BLaER1 treated with 17β-estradiol and CSF1 and Interleukin-3, amounts not matched to agents 10 nM and 100 nM (cell line): Measurements from ENCODE around the gene TKTL1.

Experiments used
- H3K27ac ChIP-seq, 11 experiments: shearing (Covaris generic); formaldehyde crosslinking; 2 replicates each; pipeline ENCODE4 v1.8.1; 2022
- H3K27me3 ChIP-seq, 11 experiments: shearing (Covaris generic); formaldehyde crosslinking; 2 replicates each; pipeline ENCODE4 v1.8.1; 2022
- H3K36me3 ChIP-seq, 11 experiments: shearing (Covaris generic); formaldehyde crosslinking; 2 replicates each; pipeline ENCODE4 v1.8.1; 2022
- H3K4me1 ChIP-seq, 10 experiments: shearing (Covaris generic); formaldehyde crosslinking; 2 replicates each; pipeline ENCODE4 v1.8.1; 2022
- H3K4me2 ChIP-seq, 11 experiments: shearing (Covaris generic); formaldehyde crosslinking; 2 replicates each; pipeline ENCODE4 v1.8.1; 2022
- H3K4me3 ChIP-seq, 10 experiments: shearing (Covaris generic); formaldehyde crosslinking; 2 replicates each; pipeline ENCODE4 v1.8.1; 2022
- H3K9ac ChIP-seq, 11 experiments: shearing (Covaris generic); formaldehyde crosslinking; 2 replicates each; pipeline ENCODE4 v1.8.1; 2022
- H3K9me3 ChIP-seq, 11 experiments: shearing (Covaris generic); formaldehyde crosslinking; replicated peaks in 1 of 11; 2 replicates each; pipeline ENCODE4 v1.8.1; 2022
- H4K20me1 ChIP-seq, 11 experiments: shearing (Covaris generic); formaldehyde crosslinking; 2 replicates each; pipeline ENCODE4 v1.8.1; 2022
- Cebpa-rat ChIP-seq, 11 experiments: shearing (Covaris generic); IDR thresholded peaks; 2 replicates each; pipeline ENCODE4 v1.8.1; 2022

The TKTL1 gene

GRCh38 chrX:154358829-154359228 lies 63.2 kb downstream of the TKTL1 start:
- Histone ChIP-seq H3K36me3 (peaks cover 94 to 100% (median 98%) of the 10 kb centered on the region in 11 experiments), H3K4me3 (no peak overlapping the region), H4K20me1 (peaks cover 22 to 100% (median 100%) of the 10 kb centered on the region in 11 experiments; a peak in 21 of 22 replicates)

GRCh38 chrX:154359362-154360154 lies 64.0 kb downstream of the TKTL1 start:
- H3K4me2 ChIP-seq = no peak overlapping the region
- TF ChIP-seq Cebpa-rat (IDR thresholded peaks at IDR 0.05) = no peak
- peaks cover 94 to 100% (median 98%) of the 10 kb centered on the region in 11 experiments for H3K36me3 ChIP-seq
- H3K9me3 ChIP-seq = peaks cover 0 to 78% (median 40%) of the 10 kb centered on the region in 11 experiments; a peak in 15 of 22 replicates
- H4K20me1 ChIP-seq = peaks cover 19 to 100% (median 100%) of the 10 kb centered on the region in 11 experiments; a peak in 21 of 22 replicates
- no peak overlapping the region for H3K9ac ChIP-seq
- no peak overlapping the region for H3K27ac ChIP-seq
- H3K27me3 ChIP-seq = peaks cover 0 to 18% (median 0%) of the 10 kb centered on the region in 11 experiments; a peak in 7 of 22 replicates
- H3K4me3 ChIP-seq = no peak overlapping the region
- H3K4me1 ChIP-seq = peaks cover 0 to 34% (median 0%) of the 10 kb centered on the region in 10 experiments; a peak in 1 of 20 replicates

More at GRCh38 chrX:154358829-154359228, 63.2 kb downstream of the TKTL1 start:
- Histone ChIP-seq H3K9me3 (peaks cover 0 to 70% (median 33%) of the 10 kb centered on the region in 11 experiments; a peak in 15 of 22 replicates), H3K4me1 (peaks cover 0 to 37% (median 0%) of the 10 kb centered on the region in 10 experiments; a peak in 1 of 20 replicates), H3K9ac (peak overlapping the region in 2 of 11 experiments; percentile 24 to 45; a peak in 2 of 22 replicates), H3K4me2 (no peak overlapping the region), H3K27ac (no peak overlapping the region), H3K27me3 (peaks cover 0 to 26% (median 1%) of the 10 kb centered on the region in 11 experiments; a peak in 7 of 22 replicates)
- no peak for TF ChIP-seq Cebpa-rat (IDR thresholded peaks at IDR 0.05)

- H3K4me2 ChIP-seq = no peak overlapping the region
- H3K4me1 ChIP-seq = peaks cover 0 to 28% (median 0%) of the 10 kb centered on the region in 10 experiments; a peak in 1 of 20 replicates
- no peak overlapping the region for H3K4me3 ChIP-seq
- TF ChIP-seq Cebpa-rat (IDR thresholded peaks at IDR 0.05) = no peak
- H3K27me3 ChIP-seq = peaks cover 0 to 17% (median 0%) of the 10 kb centered on the region in 11 experiments; a peak in 6 of 22 replicates
- peaks cover 94 to 100% (median 98%) of the 10 kb centered on the region in 11 experiments for H3K36me3 ChIP-seq
- H3K9ac ChIP-seq = no peak overlapping the region
- peaks cover 0 to 80% (median 41%) of the 10 kb centered on the region in 11 experiments; a peak in 15 of 22 replicates for H3K9me3 ChIP-seq
- H4K20me1 ChIP-seq = peaks cover 22 to 100% (median 100%) of the 10 kb centered on the region in 11 experiments; a peak in 21 of 22 replicates
- H3K27ac ChIP-seq = no peak overlapping the region
Observed at GRCh38 chrX:154360155-154360713, 64.6 kb downstream of the TKTL1 start.

- Histone ChIP-seq H4K20me1 (peaks cover 12 to 100% (median 100%) of the 10 kb centered on the region in 11 experiments), H3K9me3 (peaks cover 0 to 82% (median 47%) of the 10 kb centered on the region in 11 experiments; a peak in 16 of 22 replicates), H3K27me3 (peaks cover 0 to 12% (median 0%) of the 10 kb centered on the region in 11 experiments; a peak in 6 of 22 replicates), H3K4me1 (peaks cover under 1 to 36% (median 8%) of the 10 kb centered on the region in 10 experiments; a peak in 17 of 20 replicates), H3K4me3 (no peak overlapping the region), H3K27ac (no peak overlapping the region), H3K4me2 (no peak overlapping the region), H3K9ac (0 out of 22 replicates have a peak overlapping the region, but pooled peaks of 1 of the 11 experiments have one; percentile 34), H3K36me3 (peaks cover 97 to 100% (median 98%) of the 10 kb centered on the region in 11 experiments)
- no peak for TF ChIP-seq Cebpa-rat (IDR thresholded peaks at IDR 0.05)
Observed at GRCh38 chrX:154362085-154362742, 66.6 kb downstream of the TKTL1 start.

GRCh38 chrX:154363706-154364439 lies 68.3 kb downstream of the TKTL1 start:
- Histone ChIP-seq H3K4me3 (no peak overlapping the region), H3K4me2 (no peak overlapping the region), H3K27me3 (peaks cover 0 to under 1% (median 0%) of the 10 kb centered on the region in 11 experiments; a peak in 4 of 22 replicates), H3K9ac (peak overlapping the region in 1 of 11 experiments; percentile 6; a peak in 3 of 22 replicates), H3K9me3 (peaks cover 0 to 84% (median 53%) of the 10 kb centered on the region in 11 experiments; a peak in 16 of 22 replicates), H3K4me1 (peaks cover 13 to 33% (median 19%) of the 10 kb centered on the region in 10 experiments; a peak in 19 of 20 replicates), H3K36me3 (peaks cover 88 to 94% (median 91%) of the 10 kb centered on the region in 11 experiments), H3K27ac (0 out of 22 replicates have a peak overlapping the region, but pooled peaks of 1 of the 11 experiments have one; percentile 0), H4K20me1 (peaks cover 22 to 100% (median 95%) of the 10 kb centered on the region in 11 experiments)
- no peak for TF ChIP-seq Cebpa-rat (IDR thresholded peaks at IDR 0.05)

GRCh38 chrX:154365052-154365600 lies 69.5 kb downstream of the TKTL1 start:
- H3K27me3 ChIP-seq = no peaks in the 10 kb centered on the region; a peak in 2 of 22 replicates
- H3K4me3 ChIP-seq = no peak overlapping the region
- peaks cover 13 to 33% (median 19%) of the 10 kb centered on the region in 10 experiments; a peak in 19 of 20 replicates for H3K4me1 ChIP-seq
- H4K20me1 ChIP-seq = peaks cover 26 to 96% (median 82%) of the 10 kb centered on the region in 11 experiments
- H3K36me3 ChIP-seq = peaks cover 76 to 81% (median 78%) of the 10 kb centered on the region in 11 experiments
- H3K9ac ChIP-seq = peak overlapping the region in 2 of 11 experiments; percentile 46 to 83; a peak in 4 of 22 replicates
- peaks cover 4 to 81% (median 64%) of the 10 kb centered on the region in 11 experiments; a peak in 20 of 22 replicates for H3K9me3 ChIP-seq
- no peak for TF ChIP-seq Cebpa-rat (IDR thresholded peaks at IDR 0.05)
- H3K27ac ChIP-seq = peak overlapping the region in 3 of 11 experiments; percentile 4 to 35 (median 22); a peak in 3 of 22 replicates
- H3K4me2 ChIP-seq = no peak overlapping the region

- Histone ChIP-seq H3K36me3 (peaks cover 67 to 71% (median 70%) of the 10 kb centered on the region in 11 experiments), H4K20me1 (peaks cover 26 to 94% (median 72%) of the 10 kb centered on the region in 11 experiments), H3K9ac (peak overlapping the region in 10 of 11 experiments; percentile 62 to 99 (median 96); a peak in 15 of 22 replicates)
Observed at GRCh38 chrX:154365997-154366665, 70.5 kb downstream of the TKTL1 start.

More at GRCh38 chrX:154365997-154366665, 70.5 kb downstream of the TKTL1 start:
- H3K4me2 ChIP-seq = peak overlapping the region in 5 of 11 experiments; percentile 14 to 84 (median 81); a peak in 6 of 22 replicates
- peak overlapping the region in 10 of 11 experiments; percentile 88 to 99 (median 95); a peak in 19 of 22 replicates for H3K27ac ChIP-seq
- TF ChIP-seq Cebpa-rat (IDR thresholded peaks at IDR 0.05) = no peak
- peaks cover 13 to 33% (median 19%) of the 10 kb centered on the region in 10 experiments; a peak in 19 of 20 replicates for H3K4me1 ChIP-seq
- 0 out of 20 replicates have a peak overlapping the region, but pooled peaks of 1 of the 10 experiments have one; percentile 84 for H3K4me3 ChIP-seq
- H3K27me3 ChIP-seq = no peaks in the 10 kb centered on the region; a peak in 1 of 22 replicates
- H3K9me3 ChIP-seq = peaks cover 9 to 84% (median 67%) of the 10 kb centered on the region in 11 experiments; a peak in 20 of 22 replicates
